PC-3 (cell line): ENCODE results near the gene WDR41. TPM values are rescaled to one million over a fixed set of nuclear protein-coding genes. Genes with fewer than 3 reads are reported as not detected.

Experiments used
- ATAC-seq: fragments of 200-7000 bp; cut with Tn5 transposase; 2 replicates; pipeline ENCODE4 v1.9.1; 2020; ENCODE audit warnings: mild to moderate bottlenecking, moderate library complexity
- BruUV-seq: library from RNA; stranded (reverse); fragments of 400-500 nt; replicated peaks from 2 replicates; lab custom pipeline; 2021; lab: Mats Ljungman, UMichigan
- CTCF ChIA-PET: fragments of 300-600 bp; sonication (Branson Sonifier 250); formaldehyde crosslinking; loops from one replicate; lab custom pipeline; 2022; ENCODE audit warnings: antibody characterized with exemption; lab: Charles Lee
- POLR2A ChIA-PET: fragments of 300-600 bp; sonication (Branson Sonifier 250); formaldehyde crosslinking; loops from one replicate; lab custom pipeline; 2022; ENCODE audit warnings: antibody characterized with exemption; ENCODE audit not compliant: unreplicated experiment; lab: Charles Lee
- DNase-seq: peaks from one replicate; pipeline ENCODE4 v3.0.0-alpha.2; 2015
- H2AFZ ChIP-seq: fragments of 300-600 bp; sonication (generic); 2 replicates; pipeline ENCODE4 v1.6.0; 2016; ENCODE audit warnings: antibody characterized with exemption, low read length
- H3F3A ChIP-seq: fragments of 300-600 bp; sonication (generic); one replicate; pipeline ENCODE4 v1.6.0; 2017; ENCODE audit warnings: antibody characterized with exemption, low read length, control low read depth, mild to moderate bottlenecking; ENCODE audit not compliant: unreplicated experiment
- H3K27ac ChIP-seq: fragments of 300-600 bp; sonication (generic); 2 replicates; pipeline ENCODE4 v1.5.1; 2016; ENCODE audit warnings: mild to moderate bottlenecking, low read length
- H3K27me3 ChIP-seq: fragments of 300-600 bp; sonication (generic); 2 replicates; pipeline ENCODE4 v1.6.1; 2016; ENCODE audit warnings: low read length, mixed read lengths
- H3K36me3 ChIP-seq: fragments of 300-600 bp; sonication (generic); 2 replicates; pipeline ENCODE4 v1.6.1; 2016; ENCODE audit warnings: low read depth, mixed run types, low read length, mixed read lengths
- H3K4me1 ChIP-seq: fragments of 300-600 bp; sonication (generic); 2 replicates; pipeline ENCODE4 v1.5.1; 2016; ENCODE audit warnings: low read length; ENCODE audit not compliant: insufficient read depth
- H3K4me2 ChIP-seq: fragments of 300-600 bp; sonication (generic); 2 replicates; pipeline ENCODE4 v1.6.0; 2016; ENCODE audit warnings: low read length
- H3K4me3 ChIP-seq: fragments of 300-600 bp; sonication (generic); 2 replicates; pipeline ENCODE4 v1.5.1; 2016; ENCODE audit warnings: mild to moderate bottlenecking, low read length, mixed read lengths
- H3K79me2 ChIP-seq: fragments of 300-600 bp; sonication (generic); 2 replicates; pipeline ENCODE4 v1.6.1; 2017; ENCODE audit warnings: low read length, mixed read lengths
- H3K9ac ChIP-seq: fragments of 300-600 bp; sonication (generic); 2 replicates; pipeline ENCODE4 v1.6.0; 2016; ENCODE audit warnings: mild to moderate bottlenecking, low read length
- H3K9me2 ChIP-seq: fragments of 300-600 bp; sonication (generic); replicated peaks from 2 replicates; pipeline ENCODE4 v1.6.1; 2016; ENCODE audit warnings: mixed run types, low read length, mixed read lengths
- H3K9me3 ChIP-seq: fragments of 300-600 bp; sonication (generic); 2 replicates; pipeline ENCODE4 v1.6.1; 2016; ENCODE audit warnings: low read length, mixed read lengths
- H4K20me1 ChIP-seq: fragments of 300-600 bp; sonication (generic); 2 replicates; pipeline ENCODE4 v1.6.1; 2016; ENCODE audit warnings: low read length, mixed read lengths
- CTCF ChIP-seq: fragments of 300-600 bp; sonication (generic); conservative IDR thresholded peaks from 2 replicates; pipeline ENCODE4 v1.5.1; 2017; ENCODE audit warnings: antibody characterized with exemption, low read depth, mild to moderate bottlenecking, low read length
- EZH2 ChIP-seq: fragments of 300-600 bp; sonication (generic); IDR thresholded peaks from one replicate; pipeline ENCODE4 v1.6.1; 2017; ENCODE audit warnings: antibody characterized with exemption, mild to moderate bottlenecking, low read length; ENCODE audit not compliant: unreplicated experiment
- EZH2phosphoT487 ChIP-seq: fragments of 300-600 bp; sonication (generic); IDR thresholded peaks from 2 replicates; pipeline ENCODE4 v1.6.1; 2018; ENCODE audit warnings: mild to moderate bottlenecking, antibody characterized with exemption, low read length, borderline replicate concordance
- intact Hi-C: fragments of 100-400 bp; cut with micrococcal nuclease; formaldehyde crosslinking; loops from 2 replicates; pipeline ENCODE4 v1.9.0; 2023
- total RNA-seq: library from RNA; depleted of rRNA; stranded (reverse); fragments of >200 nt; gene quantifications from 2 replicates; pipeline ENCODE4 v1.2.3, GENCODE V29; 2014

The WDR41 gene
- total RNA-seq, 1 experiment from 2014 or later, result 19.5 TPM

GRCh38 chr5:77394064-77394715, 97.9 kb downstream of the WDR41 start:
- no peaks in the 10 kb centered on the region for H3K9me2 ChIP-seq
- H4K20me1 ChIP-seq, result no peaks in the 10 kb centered on the region
- no peak overlapping the region for H3K27ac ChIP-seq
- no peaks in the 10 kb centered on the region for H3K27me3 ChIP-seq
- intact Hi-C loops, result no loop called here
- no peak overlapping the region for H3K4me3 ChIP-seq
- TF ChIP-seq CTCF, result no peak
- no peak for TF ChIP-seq EZH2
- TF ChIP-seq EZH2phosphoT487, result no peak
- POLR2A ChIA-PET, result no interaction called here
- no TSS peak for BruUV-seq
- CTCF ChIA-PET, result no interaction called here
- H3K36me3 ChIP-seq, result no peaks in the 10 kb centered on the region
- H2AFZ ChIP-seq, result no peak overlapping the region
- DNase-seq, result no peak
- no peak for ATAC-seq
- H3K4me1 ChIP-seq, result peaks cover 15% of the 10 kb centered on the region
- no peak overlapping the region for H3K9ac ChIP-seq
- H3K4me2 ChIP-seq, result no peak overlapping the region
- no peaks in the 10 kb centered on the region for H3F3A ChIP-seq
- H3K9me3 ChIP-seq, result no peaks in the 10 kb centered on the region
- no peaks in the 10 kb centered on the region for H3K79me2 ChIP-seq

- ChIA-PET CTCF (no interaction called here), POLR2A (no interaction called here)
- intact Hi-C loops, result no loop called here
- Histone ChIP-seq H3K4me3 (no peak overlapping the region), H3K4me2 (no peak overlapping the region), H4K20me1 (no peaks in the 10 kb centered on the region), H3F3A (no peaks in the 10 kb centered on the region), H3K4me1 (peaks cover 15% of the 10 kb centered on the region), H3K9ac (no peak overlapping the region), H3K27ac (no peak overlapping the region), H2AFZ (no peak overlapping the region), H3K27me3 (no peaks in the 10 kb centered on the region), H3K9me2 (no peaks in the 10 kb centered on the region), H3K79me2 (no peaks in the 10 kb centered on the region), H3K9me3 (no peaks in the 10 kb centered on the region), H3K36me3 (no peaks in the 10 kb centered on the region)
- TF ChIP-seq EZH2phosphoT487, result no peak
- TF ChIP-seq EZH2, result no peak
- TF ChIP-seq CTCF, result no peak
- no peak for ATAC-seq
- DNase-seq, result no peak
- BruUV-seq, result no TSS peak
These were observed 100.8 kb downstream of the WDR41 start for GRCh38 chr5:77391240-77391765.

GRCh38 chr5:77390795-77391194, 101.3 kb downstream of the WDR41 start:
- Histone ChIP-seq H3K9me2 (no peaks in the 10 kb centered on the region), H3K4me2 (no peak overlapping the region), H3K4me3 (no peak overlapping the region), H3K27ac (no peak overlapping the region), H3K27me3 (no peaks in the 10 kb centered on the region), H3K79me2 (no peaks in the 10 kb centered on the region), H2AFZ (no peak overlapping the region), H4K20me1 (no peaks in the 10 kb centered on the region), H3K9ac (no peak overlapping the region), H3K9me3 (no peaks in the 10 kb centered on the region), H3K4me1 (peaks cover 15% of the 10 kb centered on the region), H3K36me3 (no peaks in the 10 kb centered on the region), H3F3A (no peaks in the 10 kb centered on the region)
- BruUV-seq, result no TSS peak
- ATAC-seq (peak; percentile 51), DNase-seq (peak; percentile 70)
- ChIA-PET CTCF (no interaction called here), POLR2A (no interaction called here)
- intact Hi-C loops, result no loop called here
- TF ChIP-seq EZH2phosphoT487 (no peak), EZH2 (no peak), CTCF (no peak)
